HG03457 (cell line): ENCODE results near the gene PIGQ.

ENCODE experiments used
- ATAC-seq: cut with Tn5 transposase; IDR thresholded peaks from one replicate; pipeline ENCODE4 v1.9.1; 2021; ENCODE audit warnings: moderate number of reproducible peaks; ENCODE audit not compliant: unreplicated experiment

The PIGQ gene

GRCh38 chr16:566475-567372, 3.0 kb upstream of the PIGQ start, which contains the start of gene NHLRC4:
TSS of gene NHLRC4 (plus strand) at chr16:567005. CDS start at chr16:568048, 1,043 bp downstream.
- ATAC-seq = no peak

DNA sequence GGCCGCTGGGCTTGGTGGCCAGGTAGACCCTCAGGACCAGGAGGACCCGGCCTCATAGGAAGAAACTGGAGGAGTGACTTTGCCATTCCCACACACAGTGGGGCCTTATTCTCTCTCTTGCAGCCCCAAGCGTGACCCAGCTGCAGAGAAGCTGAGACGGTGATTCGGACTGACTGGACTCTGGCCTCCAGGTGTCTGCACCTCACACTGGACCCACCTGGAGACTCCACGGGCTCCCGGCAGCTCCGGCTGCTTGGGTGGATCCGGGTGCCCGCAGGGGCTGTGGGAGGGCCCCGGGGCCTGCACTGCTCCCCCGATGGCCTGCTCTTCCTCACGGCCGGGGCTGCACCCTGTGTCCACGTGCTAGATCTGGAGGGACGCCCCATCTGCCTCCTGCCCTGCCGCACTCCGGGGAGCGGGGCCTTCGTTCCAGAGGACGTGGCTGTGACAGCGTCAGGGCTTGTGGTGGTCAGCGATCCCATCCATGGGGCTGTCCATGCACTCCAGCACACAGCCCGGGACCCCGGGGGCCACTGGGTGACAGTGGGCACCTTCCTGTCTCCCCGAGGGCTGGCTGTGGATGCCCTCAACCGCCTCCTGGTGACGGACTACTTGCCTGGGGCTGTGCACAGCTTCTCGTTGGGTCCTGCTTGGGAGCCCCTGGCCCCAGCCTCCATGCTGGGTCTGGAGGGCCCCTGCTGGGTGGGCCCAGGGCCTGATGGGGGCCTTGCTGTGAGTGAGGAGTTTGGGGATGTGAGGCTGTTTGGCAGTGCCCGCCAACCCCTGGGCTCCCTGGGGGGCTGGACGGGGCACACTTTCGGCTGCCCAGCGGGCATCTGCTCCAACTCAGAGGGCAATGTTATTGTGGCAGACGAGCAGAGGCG, 2.2 kb upstream of the PIGQ start:
- no peak for ATAC-seq

- ATAC-seq = no peak
Measured at GRCh38 chr16:568401-569258, 1.1 kb upstream of the PIGQ start.

GRCh38 chr16:572865-573650, 3.3 kb downstream of the PIGQ start:
- no peak for ATAC-seq

DNA sequence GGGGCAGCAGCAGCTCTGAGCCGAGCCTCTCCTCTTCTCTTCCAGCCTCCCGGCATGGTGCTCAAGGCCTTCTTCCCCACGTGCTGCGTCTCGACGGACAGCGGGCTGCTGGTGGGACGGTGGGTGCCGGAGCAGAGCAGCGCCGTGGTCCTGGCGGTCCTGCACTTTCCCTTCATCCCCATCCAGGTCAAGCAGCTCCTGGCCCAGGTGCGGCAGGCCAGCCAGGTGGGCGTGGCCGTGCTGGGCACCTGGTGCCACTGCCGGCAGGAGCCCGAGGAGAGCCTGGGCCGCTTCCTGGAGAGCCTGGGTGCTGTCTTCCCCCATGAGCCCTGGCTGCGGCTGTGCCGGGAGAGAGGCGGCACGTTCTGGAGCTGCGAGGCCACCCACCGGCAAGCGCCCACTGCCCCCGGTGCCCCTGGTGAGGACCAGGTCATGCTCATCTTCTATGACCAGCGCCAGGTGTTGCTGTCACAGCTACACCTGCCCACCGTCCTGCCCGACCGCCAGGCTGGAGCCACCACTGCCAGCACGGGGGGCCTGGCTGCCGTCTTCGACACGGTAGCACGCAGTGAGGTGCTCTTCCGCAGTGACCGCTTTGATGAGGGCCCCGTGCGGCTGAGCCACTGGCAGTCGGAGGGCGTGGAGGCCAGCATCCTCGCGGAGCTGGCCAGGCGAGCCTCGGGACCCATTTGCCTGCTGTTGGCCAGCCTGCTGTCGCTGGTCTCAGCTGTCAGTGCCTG, 4.4 kb downstream of the PIGQ start:
- no peak for ATAC-seq

- ATAC-seq = no peak
Measured at GRCh38 chr16:575354-576196, 5.8 kb downstream of the PIGQ start.

GRCh38 chr16:576197-576822, 6.5 kb downstream of the PIGQ start:
- ATAC-seq = no peak

GRCh38 chr16:576823-577201, 7.0 kb downstream of the PIGQ start:
- no peak for ATAC-seq

GRCh38 chr16:577796-578195, 8.0 kb downstream of the PIGQ start:
- ATAC-seq = no peak

GRCh38 chr16:578232-578869, 8.6 kb downstream of the PIGQ start:
- no peak for ATAC-seq

GRCh38 chr16:578870-579405, 9.2 kb downstream of the PIGQ start:
- no peak for ATAC-seq

DNA sequence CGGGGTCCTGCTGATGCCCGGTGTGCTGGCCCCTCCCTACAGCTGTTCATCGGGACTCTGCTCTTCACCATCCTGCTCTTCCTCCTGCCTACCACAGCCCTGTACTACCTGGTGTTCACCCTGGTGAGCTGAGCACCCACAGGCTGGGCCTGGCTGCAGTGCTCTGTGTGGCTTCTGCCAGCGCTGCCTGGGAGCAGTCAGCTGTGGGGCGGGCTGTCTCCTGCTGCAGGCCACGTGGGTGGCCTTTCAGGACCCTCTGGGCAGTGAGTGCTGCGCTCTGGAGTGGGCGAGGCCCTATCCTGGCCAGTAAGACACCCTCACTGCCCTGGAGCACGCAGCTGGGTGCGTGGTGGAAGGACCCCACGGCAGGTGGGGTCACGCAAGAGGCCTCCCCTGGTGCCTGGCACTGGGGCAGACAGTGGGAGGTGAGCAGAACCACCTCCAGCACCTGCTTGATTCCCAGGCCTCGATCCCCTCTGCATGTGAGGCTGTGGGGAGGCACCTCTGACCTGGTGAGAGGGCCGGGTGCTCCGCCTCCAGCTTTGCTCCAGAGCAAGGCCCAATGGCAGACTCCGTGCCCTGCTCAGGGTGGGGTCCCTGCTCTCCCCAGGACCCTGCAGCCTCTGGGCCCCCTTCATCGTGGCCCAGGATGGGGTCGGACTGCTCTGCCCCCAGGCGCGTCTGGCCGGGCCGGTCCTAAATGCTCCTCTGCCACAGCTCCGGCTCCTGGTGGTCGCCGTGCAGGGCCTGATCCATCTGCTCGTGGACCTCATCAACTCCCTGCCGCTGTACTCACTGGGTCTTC, 10.6 kb downstream of the PIGQ start:
- no peak for ATAC-seq

DNA sequence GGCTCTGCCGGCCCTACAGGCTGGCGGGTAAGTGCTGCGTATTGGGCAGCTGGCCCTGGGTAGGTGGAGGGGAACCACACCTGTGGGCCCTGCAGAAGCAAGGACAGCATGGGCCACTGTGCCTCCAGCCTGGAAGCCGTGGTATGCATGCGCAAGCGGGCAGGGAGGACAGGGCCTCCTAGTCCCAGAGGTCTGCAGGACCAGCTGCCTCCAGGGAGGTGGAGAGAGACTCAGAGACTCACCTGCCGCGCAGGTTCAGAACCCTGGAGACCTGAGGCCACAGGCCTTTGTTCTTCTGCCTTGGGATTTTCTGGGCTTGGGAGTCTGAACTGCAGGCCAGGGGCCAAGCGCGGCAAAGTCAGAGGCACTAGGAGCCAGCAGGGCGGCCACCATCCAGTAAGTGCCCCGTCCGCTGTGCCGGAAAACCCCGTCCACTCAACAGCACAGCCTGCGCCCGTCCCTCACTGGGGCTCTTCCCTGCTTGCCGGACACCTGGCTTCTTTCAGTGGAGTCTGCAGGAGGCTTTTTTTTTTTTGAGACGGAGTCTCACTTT, 11.3 kb downstream of the PIGQ start:
- ATAC-seq = no peak

- ATAC-seq = no peak
Measured at GRCh38 chr16:582218-582613, 12.4 kb downstream of the PIGQ start.

DNA sequence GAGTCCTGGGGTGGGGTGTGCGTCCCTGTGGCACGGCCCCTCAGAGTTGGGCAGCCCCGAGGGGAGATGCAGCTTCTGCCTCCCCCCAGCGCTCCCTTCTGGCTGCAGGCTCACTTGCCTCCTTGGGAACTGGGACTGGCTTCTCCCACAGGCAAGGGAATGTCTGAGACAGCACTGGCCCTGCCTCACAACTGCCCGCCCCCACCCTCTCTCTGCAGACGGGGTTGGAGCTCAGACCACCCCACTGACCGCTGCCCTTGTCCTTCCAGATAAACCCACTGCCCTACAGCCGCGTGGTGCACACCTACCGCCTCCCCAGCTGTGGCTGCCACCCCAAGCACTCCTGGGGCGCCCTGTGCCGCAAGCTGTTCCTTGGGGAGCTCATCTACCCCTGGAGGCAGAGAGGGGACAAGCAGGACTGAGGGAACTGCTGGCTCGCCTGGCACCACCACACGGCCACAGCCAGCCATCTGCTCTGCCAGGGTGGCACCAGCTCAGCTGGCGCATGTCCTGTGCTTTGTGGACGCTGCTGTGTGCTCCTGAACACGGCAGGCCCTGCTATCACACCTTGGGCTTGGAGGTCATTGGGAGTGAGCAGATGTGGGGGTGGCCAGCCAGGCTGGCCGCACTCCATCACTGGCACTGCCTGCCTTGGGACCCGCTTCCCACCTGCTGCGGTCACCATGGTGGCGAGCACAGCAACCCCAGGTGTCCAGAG, 13.0 kb downstream of the PIGQ start:
- ATAC-seq = no peak

- ATAC-seq = no peak
Measured at GRCh38 chr16:583470-583814, 13.7 kb downstream of the PIGQ start.
